Mesendoderm (in vitro differentiated cells): Measurements from ENCODE around the gene GOLPH3.
A peak's percentile ranks its signal among the peaks of the same experiment; 100 is the strongest.

Experiments used
- DNase-seq: peaks from one replicate; pipeline ENCODE4 v3.0.0; 2013
- H2AK5ac ChIP-seq: 2 replicates; pipeline ENCODE4 v1.6.1; 2013; ENCODE audit warnings: low read length, inconsistent platforms
- H2BK120ac ChIP-seq: 2 replicates; pipeline ENCODE4 v1.6.1; 2013; ENCODE audit warnings: low read depth, mild to moderate bottlenecking, low read length, moderate library complexity, mixed read lengths
- H2BK15ac ChIP-seq: replicated peaks from 2 replicates; pipeline ENCODE4 v1.6.1; 2013; ENCODE audit warnings: low read depth, mild to moderate bottlenecking, moderate library complexity
- H2BK5ac ChIP-seq: 2 replicates; pipeline ENCODE4 v1.6.1; 2013; ENCODE audit warnings: low read length, inconsistent platforms
- H3K18ac ChIP-seq: 2 replicates; pipeline ENCODE4 v1.6.1; 2013; ENCODE audit warnings: mild to moderate bottlenecking, low read length, mixed read lengths
- H3K23ac ChIP-seq: one replicate; pipeline ENCODE4 v1.6.1; 2013; ENCODE audit warnings: low read length
- H3K27ac ChIP-seq: 2 replicates; pipeline ENCODE4 v1.5.1; 2013; ENCODE audit warnings: low read depth, mild to moderate bottlenecking, inconsistent platforms, low read length, moderate library complexity
- H3K27me3 ChIP-seq: 2 replicates; pipeline ENCODE4 v1.6.1; 2013; ENCODE audit warnings: low read length, control low read depth, mild to moderate bottlenecking, inconsistent platforms; ENCODE audit not compliant: insufficient read depth, poor library complexity
- H3K36me3 ChIP-seq: 2 replicates; pipeline ENCODE4 v1.6.1; 2013; ENCODE audit warnings: low read length, inconsistent platforms; ENCODE audit not compliant: control insufficient read depth, insufficient read depth
- H3K4ac ChIP-seq: one replicate; pipeline ENCODE4 v1.6.1; 2013; ENCODE audit warnings: low read depth, mild to moderate bottlenecking, low read length, moderate library complexity
- H3K4me1 ChIP-seq: 2 replicates; pipeline ENCODE4 v1.6.1; 2013; ENCODE audit warnings: low read depth, low read length, inconsistent platforms; ENCODE audit not compliant: control insufficient read depth
- H3K4me2 ChIP-seq: 2 replicates; pipeline ENCODE4 v1.6.1; 2013; ENCODE audit warnings: low read length
- H3K4me3 ChIP-seq: 2 replicates; pipeline ENCODE4 v1.5.1; 2013; ENCODE audit warnings: mild to moderate bottlenecking, low read length
- H3K56ac ChIP-seq: one replicate; pipeline ENCODE4 v1.6.1; 2013; ENCODE audit warnings: low read length
- H3K79me1 ChIP-seq: 2 replicates; pipeline ENCODE4 v1.6.1; 2013; ENCODE audit warnings: low read length, inconsistent platforms
- H3K79me2 ChIP-seq: 2 replicates; pipeline ENCODE4 v1.6.1; 2013; ENCODE audit warnings: mild to moderate bottlenecking, low read length; ENCODE audit not compliant: control insufficient read depth, insufficient read depth
- H3K9ac ChIP-seq: 2 replicates; pipeline ENCODE4 v1.6.1; 2013; ENCODE audit warnings: low read length, inconsistent platforms
- H4K5ac ChIP-seq: one replicate; pipeline ENCODE4 v1.6.1; 2013; ENCODE audit warnings: low read length
- H4K8ac ChIP-seq: one replicate; pipeline ENCODE4 v1.6.1; 2013; ENCODE audit warnings: low read depth, mild to moderate bottlenecking, control low read depth, low read length, moderate library complexity
- WGBS: extraction: QIAGEN DNeasy Blood & Tissue Kit; methylation state at CpG from one replicate; pipeline ENCODE4 v1.1.7; 2013; ENCODE audit warnings: low lambda C conversion rate, missing lambda C conversion rate; ENCODE audit not compliant: insufficient coverage; ENCODE audit errors: extremely low coverage; 5-methylcytosine and 5-hydroxymethylcytosine counted together

The GOLPH3 gene

GRCh38 chr5:32159328-32160072 is 14.6 kb downstream of the GOLPH3 start:
- no peak overlapping the region for H3K27ac ChIP-seq
- no peak overlapping the region for H3K23ac ChIP-seq

GRCh38 chr5:32158679-32158975 is 15.5 kb downstream of the GOLPH3 start:
- no peak overlapping the region for H2BK120ac ChIP-seq
- no peak overlapping the region for H2BK15ac ChIP-seq
- no peak overlapping the region for H2AK5ac ChIP-seq
- H3K27me3 ChIP-seq: no peaks in the 10 kb centered on the region
- 100% methylated on average over 1 of the region's 2 CpGs for WGBS
- peaks cover 8% of the 10 kb centered on the region for H3K79me1 ChIP-seq
- H3K23ac ChIP-seq: no peak overlapping the region
- no peak overlapping the region for H4K5ac ChIP-seq
- no peak overlapping the region for H3K4me3 ChIP-seq
- no peak overlapping the region for H2BK5ac ChIP-seq
- H4K8ac ChIP-seq: no peak overlapping the region
- H3K4ac ChIP-seq: no peak overlapping the region
- H3K36me3 ChIP-seq: peaks cover 2% of the 10 kb centered on the region
- H3K56ac ChIP-seq: no peak overlapping the region
- DNase-seq: no peak
- H3K27ac ChIP-seq: no peak overlapping the region
- H3K4me2 ChIP-seq: no peak overlapping the region
- peaks cover 78% of the 10 kb centered on the region for H3K79me2 ChIP-seq
- peaks cover 4% of the 10 kb centered on the region for H3K4me1 ChIP-seq
- H3K9ac ChIP-seq: no peak overlapping the region
- no peak overlapping the region for H3K18ac ChIP-seq

More at GRCh38 chr5:32159328-32160072, 14.6 kb downstream of the GOLPH3 start:
- Histone ChIP-seq H3K56ac (no peak overlapping the region), H3K9ac (no peak overlapping the region), H3K79me1 (peaks cover 8% of the 10 kb centered on the region), H3K4ac (no peak overlapping the region), H2AK5ac (no peak overlapping the region), H3K27me3 (no peaks in the 10 kb centered on the region), H3K79me2 (peaks cover 75% of the 10 kb centered on the region), H2BK15ac (no peak overlapping the region), H3K36me3 (peaks cover 2% of the 10 kb centered on the region), H2BK120ac (no peak overlapping the region), H3K18ac (no peak overlapping the region), H3K4me1 (peaks cover 4% of the 10 kb centered on the region), H4K8ac (no peak overlapping the region), H3K4me3 (no peak overlapping the region), H3K4me2 (no peak overlapping the region), H2BK5ac (no peak overlapping the region), H4K5ac (no peak overlapping the region)
- WGBS: no CpG with 5 or more reads among the region's 2 CpGs
- DNase-seq: no peak

- Histone ChIP-seq H3K4me1 (peaks cover 4% of the 10 kb centered on the region), H3K79me2 (peaks cover 77% of the 10 kb centered on the region), H3K27me3 (no peaks in the 10 kb centered on the region), H2BK15ac (no peak overlapping the region), H3K18ac (no peak overlapping the region), H3K56ac (no peak overlapping the region), H2AK5ac (no peak overlapping the region), H3K79me1 (peaks cover 8% of the 10 kb centered on the region), H4K8ac (no peak overlapping the region), H3K4ac (no peak overlapping the region), H3K36me3 (peaks cover 2% of the 10 kb centered on the region), H3K27ac (no peak overlapping the region), H4K5ac (no peak overlapping the region), H2BK5ac (no peak overlapping the region), H3K4me2 (no peak overlapping the region), H3K9ac (peak overlapping the region; percentile 5), H3K23ac (no peak overlapping the region), H3K4me3 (no peak overlapping the region), H2BK120ac (no peak overlapping the region)
- DNase-seq: no peak
- WGBS: no CpG with 5 or more reads among the region's 4 CpGs
Measured at GRCh38 chr5:32157078-32157477, 17.0 kb downstream of the GOLPH3 start.

GRCh38 chr5:32156635-32157034 is 17.5 kb downstream of the GOLPH3 start:
- no peak overlapping the region for H4K8ac ChIP-seq
- H2AK5ac ChIP-seq: no peak overlapping the region
- peak; percentile 53 for DNase-seq
- no peak overlapping the region for H3K4ac ChIP-seq
- H3K79me1 ChIP-seq: peaks cover 8% of the 10 kb centered on the region
- H3K36me3 ChIP-seq: peaks cover 2% of the 10 kb centered on the region
- no peak overlapping the region for H3K4me2 ChIP-seq
- H3K4me1 ChIP-seq: peaks cover 4% of the 10 kb centered on the region
- no peak overlapping the region for H3K18ac ChIP-seq
- H3K27ac ChIP-seq: no peak overlapping the region
- WGBS: no CpG with 5 or more reads among the region's 9 CpGs
- no peak overlapping the region for H2BK15ac ChIP-seq
- no peak overlapping the region for H3K56ac ChIP-seq
- H3K79me2 ChIP-seq: peaks cover 80% of the 10 kb centered on the region
- no peak overlapping the region for H4K5ac ChIP-seq
- H3K9ac ChIP-seq: no peak overlapping the region
- no peak overlapping the region for H2BK120ac ChIP-seq
- H2BK5ac ChIP-seq: no peak overlapping the region
- no peak overlapping the region for H3K4me3 ChIP-seq
- H3K23ac ChIP-seq: no peak overlapping the region
- no peaks in the 10 kb centered on the region for H3K27me3 ChIP-seq

- Histone ChIP-seq H3K18ac (no peak overlapping the region), H3K4me1 (peaks cover 4% of the 10 kb centered on the region), H3K4ac (no peak overlapping the region), H3K36me3 (peaks cover 2% of the 10 kb centered on the region), H3K56ac (no peak overlapping the region), H3K27me3 (no peaks in the 10 kb centered on the region), H3K4me3 (no peak overlapping the region), H3K79me2 (peaks cover 74% of the 10 kb centered on the region), H3K4me2 (no peak overlapping the region), H4K5ac (no peak overlapping the region), H3K27ac (no peak overlapping the region), H2AK5ac (no peak overlapping the region), H3K9ac (no peak overlapping the region), H4K8ac (no peak overlapping the region), H3K23ac (no peak overlapping the region), H2BK5ac (no peak overlapping the region), H2BK15ac (no peak overlapping the region), H3K79me1 (peaks cover 7% of the 10 kb centered on the region), H2BK120ac (no peak overlapping the region)
- WGBS: no CpG with 5 or more reads among the region's 2 CpGs
- DNase-seq: no peak
Measured at GRCh38 chr5:32155211-32155610, 18.9 kb downstream of the GOLPH3 start.

GRCh38 chr5:32153723-32154122 is 20.4 kb downstream of the GOLPH3 start:
- Histone ChIP-seq H2BK5ac (no peak overlapping the region), H3K27ac (no peak overlapping the region), H3K56ac (no peak overlapping the region), H3K4me2 (no peak overlapping the region), H2BK120ac (no peak overlapping the region), H3K18ac (no peak overlapping the region), H2AK5ac (no peak overlapping the region), H3K4me1 (peaks cover 4% of the 10 kb centered on the region), H4K8ac (no peak overlapping the region), H3K23ac (no peak overlapping the region), H4K5ac (no peak overlapping the region), H3K27me3 (no peaks in the 10 kb centered on the region), H3K79me2 (peaks cover 70% of the 10 kb centered on the region), H3K4me3 (no peak overlapping the region), H3K36me3 (no peaks in the 10 kb centered on the region), H3K9ac (no peak overlapping the region), H3K4ac (no peak overlapping the region), H3K79me1 (peaks cover 8% of the 10 kb centered on the region), H2BK15ac (no peak overlapping the region)
- no CpG with 5 or more reads among the region's 3 CpGs for whole genome bisulfite sequencing
- DNase-seq: no peak
